GM12878 (cell line): ENCODE measurements around the gene DUSP7.

Source experiments
- CREM ChIP-seq: IDR thresholded peaks from 2 replicates; pipeline ENCODE4 v1.6.1; 2014; ENCODE audit warnings: antibody characterized with exemption, low read depth
- CTCF ChIP-seq, 3 experiments: IDR thresholded peaks in 2 of 3; conservative IDR thresholded peaks in 1 of 3; 2 replicates each; pipeline ENCODE4 v1.5.1; 2011; ENCODE audit warnings: low read depth in 3 of 3, low read length in 3 of 3, mild to moderate bottlenecking in 3 of 3, control low read depth in 2 of 3, moderate library complexity in 2 of 3, inconsistent platforms in 1 of 3, mixed read lengths in 1 of 3; ENCODE audit not compliant: control insufficient read depth in 2 of 3, insufficient read depth in 1 of 3; ENCODE audit errors: extremely low read depth in 1 of 3
- IKZF1 ChIP-seq: fragments of 450-650 bp; conservative IDR thresholded peaks from 2 replicates; pipeline ENCODE4 v1.6.1; 2017; ENCODE audit warnings: antibody characterized with exemption, mild to moderate bottlenecking
- KLF5 ChIP-seq: fragments of 450-650 bp; IDR thresholded peaks from 2 replicates; pipeline ENCODE4 v1.6.1; 2014; ENCODE audit warnings: mild to moderate bottlenecking; ENCODE audit not compliant: partially characterized antibody
- NFYB ChIP-seq: IDR thresholded peaks from 2 replicates; pipeline ENCODE4 v1.6.1; 2011; ENCODE audit warnings: low read depth, mild to moderate bottlenecking, low read length, improper control_type of control experiment, moderate library complexity; ENCODE audit not compliant: insufficient read depth
- POLR2A ChIP-seq: IDR thresholded peaks from 2 replicates; pipeline ENCODE4 v1.6.1; 2011; ENCODE audit warnings: low read depth, mild to moderate bottlenecking, low read length
- RAD51 ChIP-seq: fragments of 450-650 bp; IDR thresholded peaks from 2 replicates; pipeline ENCODE4 v1.6.1; 2016; ENCODE audit warnings: moderate library complexity, mild to moderate bottlenecking, inconsistent platforms
- REST ChIP-seq: IDR thresholded peaks from 2 replicates; pipeline ENCODE4 v1.6.1; 2012; ENCODE audit warnings: mild to moderate bottlenecking, low read depth, low read length
- RFX5 ChIP-seq: IDR thresholded peaks from 2 replicates; pipeline ENCODE4 v1.6.1; 2011; ENCODE audit warnings: low read depth, low read length, improper control_type of control experiment
- SMAD5 ChIP-seq: IDR thresholded peaks from 2 replicates; pipeline ENCODE4 v1.6.1; 2016; ENCODE audit warnings: antibody characterized with exemption, low read depth
- STAT3 ChIP-seq: IDR thresholded peaks from 2 replicates; pipeline ENCODE4 v1.6.1; 2011; ENCODE audit warnings: low read depth, low read length, improper control_type of control experiment
- TCF3 ChIP-seq: IDR thresholded peaks from 2 replicates; pipeline ENCODE4 v1.6.1; 2012; ENCODE audit warnings: low read depth, mild to moderate bottlenecking, low read length, borderline replicate concordance; ENCODE audit not compliant: insufficient read depth
- TCF7 ChIP-seq: IDR thresholded peaks from 2 replicates; pipeline ENCODE4 v1.6.1; 2014; ENCODE audit warnings: antibody characterized with exemption, borderline replicate concordance
- ZBTB33 ChIP-seq: fragments of 450-650 bp; IDR thresholded peaks from 2 replicates; pipeline ENCODE4 v1.6.1; 2017; ENCODE audit warnings: mild to moderate bottlenecking

- TF ChIP-seq CREM (no peak), CTCF (IDR thresholded peaks at IDR 0.05 in 2 of 3, conservative IDR thresholded peaks at IDR 0.05 in 1 of 3; ENCODE audit: control insufficient read depth in 2 of 3, extremely low read depth in 1 of 3, insufficient read depth in 1 of 3, low read depth in 3 of 3, low read length in 3 of 3) (no peak), POLR2A (no peak), STAT3 (no peak), KLF5 (no peak), IKZF1 (no peak), TCF7 (no peak), REST (no peak), RAD51 (no peak), RFX5 (no peak), TCF3 (no peak), SMAD5 (no peak), ZBTB33 (no peak), NFYB (no peak)
Observed at GRCh38 chr3:52030714-52031310, 25.6 kb downstream of the DUSP7 start.
